CD8-positive, alpha-beta memory T cell (primary cell): Measurements from ENCODE around the gene TBC1D14. TPM values are rescaled to one million over a fixed set of nuclear protein-coding genes. Genes with fewer than 3 reads are reported as not detected.
A peak's percentile ranks its signal among the peaks of the same experiment; 100 is the strongest.

Source experiments
- CTCF ChIA-PET: fragments of 350-600 bp; sonication (Branson Sonifier 250); formaldehyde crosslinking; loops from one replicate; lab custom pipeline; 2021; ENCODE audit warnings: antibody characterized with exemption; lab: Charles Lee
- POLR2A ChIA-PET: fragments of 350-600 bp; sonication (Branson Sonifier 250); formaldehyde crosslinking; loops from one replicate; lab custom pipeline; 2021; ENCODE audit warnings: antibody characterized with exemption; lab: Charles Lee
- DNase-seq, 5 donors: peaks; one replicate each; pipeline versions ENCODE4 v3.0.0 to v3.0.0-alpha.2; 2020 to 2022; ENCODE audit warnings: mixed read lengths in 1 of 5
- H3K27ac ChIP-seq: one replicate; pipeline ENCODE4 v1.7.0; 2013; ENCODE audit warnings: low read depth, mild to moderate bottlenecking, low read length, moderate library complexity
- H3K27me3 ChIP-seq: 2 replicates; pipeline ENCODE4 v1.7.0; 2013; ENCODE audit warnings: low read length, mild to moderate bottlenecking; ENCODE audit not compliant: insufficient read depth, poor library complexity, severe bottlenecking
- H3K36me3 ChIP-seq: 2 replicates; pipeline ENCODE4 v1.7.0; 2013; ENCODE audit warnings: mild to moderate bottlenecking, low read length, moderate library complexity; ENCODE audit not compliant: insufficient read depth
- H3K4me1 ChIP-seq: 2 replicates; pipeline ENCODE4 v1.7.0; 2013; ENCODE audit warnings: mild to moderate bottlenecking, low read length, moderate library complexity; ENCODE audit not compliant: insufficient read depth
- H3K4me3 ChIP-seq: 2 replicates; pipeline ENCODE4 v1.7.0; 2013; ENCODE audit warnings: mild to moderate bottlenecking, low read length
- H3K9me3 ChIP-seq: 2 replicates; pipeline ENCODE4 v1.7.0; 2013; ENCODE audit warnings: mild to moderate bottlenecking, low read length
- H3K27ac Mint-ChIP-seq, 8 donors: one replicate each; pipeline ENCODE4 v1.8.0; 2020 to 2021; ENCODE audit warnings: mixed read lengths in 8 of 8, mild to moderate bottlenecking in 6 of 8, inconsistent platforms in 3 of 8, moderate library complexity in 3 of 8
- H3K27me3 Mint-ChIP-seq, 2 donors: one replicate each; pipeline ENCODE4 v1.8.0; 2020 to 2021; ENCODE audit warnings: mixed read lengths in 2 of 2, mild to moderate bottlenecking in 1 of 2, moderate library complexity in 1 of 2
- H3K36me3 Mint-ChIP-seq, 3 donors: one replicate each; pipeline ENCODE4 v1.8.0; 2020 to 2021; ENCODE audit warnings: mixed read lengths in 3 of 3, inconsistent platforms in 1 of 3, mild to moderate bottlenecking in 1 of 3
- H3K4me1 Mint-ChIP-seq, 3 donors: one replicate each; pipeline ENCODE4 v1.8.0; 2020 to 2021; ENCODE audit warnings: mixed read lengths in 3 of 3, inconsistent platforms in 1 of 3, mild to moderate bottlenecking in 1 of 3
- H3K4me3 Mint-ChIP-seq, 7 donors: one replicate each; pipeline ENCODE4 v1.8.0; 2020 to 2021; ENCODE audit warnings: mixed read lengths in 7 of 7, mild to moderate bottlenecking in 6 of 7, moderate library complexity in 4 of 7, inconsistent platforms in 2 of 7
- H3K9me3 Mint-ChIP-seq, 5 donors: one replicate each; pipeline ENCODE4 v1.8.0; 2020 to 2022; ENCODE audit warnings: mixed read lengths in 5 of 5, mild to moderate bottlenecking in 3 of 5, moderate library complexity in 2 of 5, inconsistent platforms in 1 of 5
- polyA plus RNA-seq: library from polyadenylated mRNA; unstranded; fragments of 300-500 nt; fragmentation: Illumina TruSeq; gene quantifications from one replicate; pipeline ENCODE4 v1.2.3, GENCODE V29; 2021
- total RNA-seq, 2 experiments: library from RNA; stranded (reverse); gene quantifications; one replicate each; pipeline ENCODE4 v1.2.3, GENCODE V29; 2021

TBC1D14 gene
- total and polyA plus RNA-seq, 3 experiments from 2014 or later: 38.0 to 48.5 (median 43.7) TPM

- Mint-ChIP-seq H3K4me3 (no peak overlapping the region), H3K27me3 (no peaks in the 10 kb centered on the region), H3K27ac (peak overlapping the region in 1 of 8 donors; percentile 2), H3K36me3 (peaks cover 0 to 88% (median 16%) of the 10 kb centered on the region in 3 donors), H3K9me3 (no peaks in the 10 kb centered on the region), H3K4me1 (no peaks in the 10 kb centered on the region)
- Histone ChIP-seq H3K4me1 (no peaks in the 10 kb centered on the region), H3K27ac (no peak overlapping the region), H3K9me3 (no peaks in the 10 kb centered on the region), H3K27me3 (no peaks in the 10 kb centered on the region), H3K4me3 (no peak overlapping the region), H3K36me3 (peaks cover 22% of the 10 kb centered on the region)
- DNase-seq: no peak
- POLR2A ChIA-PET: no interaction called here
- CTCF ChIA-PET: no interaction called here
Observed at GRCh38 chr4:7027284-7027683, 117.7 kb downstream of the TBC1D14 start.

- Mint-ChIP-seq H3K27ac (no peak overlapping the region), H3K4me1 (no peaks in the 10 kb centered on the region), H3K9me3 (no peaks in the 10 kb centered on the region), H3K4me3 (no peak overlapping the region), H3K36me3 (peaks cover 0 to 89% (median 16%) of the 10 kb centered on the region in 3 donors), H3K27me3 (no peaks in the 10 kb centered on the region)
- no peak for DNase-seq
- ChIA-PET POLR2A (interaction anchor here (0.7 kb wide), 1 partner anchor 779 kb away, joined by 3 read pairs; no protein-coding TSS in a partner anchor), CTCF (no interaction called here)
- Histone ChIP-seq H3K27ac (no peak overlapping the region), H3K36me3 (peaks cover 22% of the 10 kb centered on the region), H3K9me3 (no peaks in the 10 kb centered on the region), H3K4me3 (no peak overlapping the region), H3K4me1 (no peaks in the 10 kb centered on the region), H3K27me3 (no peaks in the 10 kb centered on the region)
Observed at GRCh38 chr4:7027913-7028312, 118.3 kb downstream of the TBC1D14 start.

GRCh38 chr4:7029212-7029611, 119.6 kb downstream of the TBC1D14 start:
- no peaks in the 10 kb centered on the region for H3K9me3 ChIP-seq
- no peak overlapping the region for H3K4me3 ChIP-seq
- no peaks in the 10 kb centered on the region for H3K9me3 Mint-ChIP-seq
- H3K27me3 ChIP-seq: no peaks in the 10 kb centered on the region
- ChIA-PET CTCF (interaction anchor here (1.2 to 2.1 kb wide), 2 partner anchors 14 to 16 kb away, joined by 3 to 5 read pairs; partner anchors contain the start of gene TADA2B), POLR2A (no interaction called here)
- H3K4me1 ChIP-seq: no peaks in the 10 kb centered on the region
- H3K36me3 ChIP-seq: peaks cover 22% of the 10 kb centered on the region
- no peak for DNase-seq
- no peaks in the 10 kb centered on the region for H3K27me3 Mint-ChIP-seq
- H3K4me3 Mint-ChIP-seq: no peak overlapping the region
- no peak overlapping the region for H3K27ac ChIP-seq
- H3K27ac Mint-ChIP-seq: peak overlapping the region in 1 of 8 donors; percentile 27
- H3K4me1 Mint-ChIP-seq: no peaks in the 10 kb centered on the region
- H3K36me3 Mint-ChIP-seq: peaks cover 0 to 78% (median 16%) of the 10 kb centered on the region in 3 donors

GRCh38 chr4:7029921-7030320, 120.3 kb downstream of the TBC1D14 start:
- Mint-ChIP-seq H3K27me3 (no peaks in the 10 kb centered on the region), H3K4me3 (no peak overlapping the region), H3K9me3 (no peaks in the 10 kb centered on the region), H3K27ac (no peak overlapping the region), H3K36me3 (peaks cover 0 to 71% (median 16%) of the 10 kb centered on the region in 3 donors), H3K4me1 (no peaks in the 10 kb centered on the region)
- no peak for DNase-seq
- Histone ChIP-seq H3K36me3 (peaks cover 20% of the 10 kb centered on the region), H3K27me3 (no peaks in the 10 kb centered on the region), H3K27ac (no peak overlapping the region), H3K4me1 (no peaks in the 10 kb centered on the region), H3K9me3 (no peaks in the 10 kb centered on the region), H3K4me3 (no peak overlapping the region)
- POLR2A ChIA-PET: no interaction called here
- CTCF ChIA-PET: interaction anchor here (1.6 to 2.1 kb wide), 2 partner anchors 15 to 40 kb away, joined by 3 to 5 read pairs; no protein-coding TSS in a partner anchor

GRCh38 chr4:7030856-7031255, 121.2 kb downstream of the TBC1D14 start:
- Histone ChIP-seq H3K4me1 (no peaks in the 10 kb centered on the region), H3K4me3 (no peak overlapping the region), H3K9me3 (no peaks in the 10 kb centered on the region), H3K27me3 (no peaks in the 10 kb centered on the region), H3K27ac (no peak overlapping the region), H3K36me3 (peaks cover 18% of the 10 kb centered on the region)
- no peak overlapping the region for H3K4me3 Mint-ChIP-seq
- H3K4me1 Mint-ChIP-seq: no peaks in the 10 kb centered on the region
- H3K9me3 Mint-ChIP-seq: no peaks in the 10 kb centered on the region
- peaks cover 0 to 63% (median 16%) of the 10 kb centered on the region in 3 donors for H3K36me3 Mint-ChIP-seq
- H3K27ac Mint-ChIP-seq: peak overlapping the region in 2 of 8 donors; percentile 42 to 52
- ChIA-PET CTCF (interaction anchor here (1.0 to 1.6 kb wide), 3 partner anchors 40 to 56 kb away, joined by 3 read pairs; no protein-coding TSS in a partner anchor), POLR2A (no interaction called here)
- DNase-seq: no peak
- H3K27me3 Mint-ChIP-seq: no peaks in the 10 kb centered on the region

- no peak for DNase-seq
Observed at GRCh38 chr4:7031558-7032449, 122.2 kb downstream of the TBC1D14 start.

GRCh38 chr4:7032596-7032995, 123.0 kb downstream of the TBC1D14 start:
- no peak overlapping the region for H3K27ac ChIP-seq
- POLR2A ChIA-PET: no interaction called here
- H3K36me3 ChIP-seq: peaks cover 13% of the 10 kb centered on the region
- H3K4me3 ChIP-seq: no peak overlapping the region
- no peaks in the 10 kb centered on the region for H3K27me3 ChIP-seq
- no peaks in the 10 kb centered on the region for H3K27me3 Mint-ChIP-seq
- H3K9me3 ChIP-seq: no peaks in the 10 kb centered on the region
- H3K9me3 Mint-ChIP-seq: no peaks in the 10 kb centered on the region
- no peak for DNase-seq
- H3K4me3 Mint-ChIP-seq: no peak overlapping the region
- no peaks in the 10 kb centered on the region for H3K4me1 ChIP-seq
- H3K4me1 Mint-ChIP-seq: peaks cover 0 to 8% (median 0%) of the 10 kb centered on the region in 3 donors
- CTCF ChIA-PET: no interaction called here
- peak overlapping the region in 1 of 8 donors; percentile 41 for H3K27ac Mint-ChIP-seq
- H3K36me3 Mint-ChIP-seq: peaks cover 0 to 48% (median 12%) of the 10 kb centered on the region in 3 donors

More at GRCh38 chr4:7031558-7032449, 122.2 kb downstream of the TBC1D14 start:
- Histone ChIP-seq H3K4me3 (no peak overlapping the region), H3K27me3 (no peaks in the 10 kb centered on the region), H3K9me3 (no peaks in the 10 kb centered on the region), H3K36me3 (peaks cover 18% of the 10 kb centered on the region), H3K4me1 (no peaks in the 10 kb centered on the region), H3K27ac (no peak overlapping the region)
- H3K27ac Mint-ChIP-seq: peak overlapping the region in 1 of 8 donors; percentile 11
- no peaks in the 10 kb centered on the region for H3K27me3 Mint-ChIP-seq
- H3K9me3 Mint-ChIP-seq: no peaks in the 10 kb centered on the region
- H3K36me3 Mint-ChIP-seq: peaks cover 0 to 54% (median 12%) of the 10 kb centered on the region in 3 donors
- CTCF ChIA-PET: no interaction called here
- H3K4me1 Mint-ChIP-seq: no peaks in the 10 kb centered on the region
- H3K4me3 Mint-ChIP-seq: no peak overlapping the region
- POLR2A ChIA-PET: no interaction called here
